ENCODE measurements around the gene FGD5.

DNA sequence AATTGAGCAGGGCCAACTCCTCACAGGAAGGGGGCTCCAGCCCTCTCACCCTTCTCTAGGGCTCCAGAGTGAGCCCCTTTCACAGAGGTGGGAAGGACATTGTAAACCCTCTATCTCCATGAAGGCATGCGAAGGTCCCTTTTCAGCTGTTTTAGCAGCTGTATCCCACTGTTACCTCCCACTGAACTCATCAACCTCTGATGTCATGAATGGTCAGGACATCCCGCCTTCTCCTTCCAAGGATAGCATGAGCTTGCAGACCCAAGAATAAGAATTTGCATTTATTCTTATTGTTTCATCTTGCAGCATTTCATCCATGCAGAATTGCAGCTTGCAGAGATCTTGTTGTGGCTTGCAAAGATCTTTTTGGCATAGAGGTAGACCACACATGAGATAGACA lies 24.3 kb upstream of the FGD5 start:
- TF ChIP-seq POLR2A (IDR thresholded peaks at IDR 0.05) (no peak), CTCF (IDR thresholded peaks at IDR 0.05) (no peak)
